Measurements from ENCODE around the gene BMP6. TPM values are rescaled to one million over a fixed set of nuclear protein-coding genes. Genes with fewer than 3 reads are reported as not detected.

BMP6 gene
- total RNA-seq, 1 experiment from 2014 or later, result 1.6 TPM

DNA sequence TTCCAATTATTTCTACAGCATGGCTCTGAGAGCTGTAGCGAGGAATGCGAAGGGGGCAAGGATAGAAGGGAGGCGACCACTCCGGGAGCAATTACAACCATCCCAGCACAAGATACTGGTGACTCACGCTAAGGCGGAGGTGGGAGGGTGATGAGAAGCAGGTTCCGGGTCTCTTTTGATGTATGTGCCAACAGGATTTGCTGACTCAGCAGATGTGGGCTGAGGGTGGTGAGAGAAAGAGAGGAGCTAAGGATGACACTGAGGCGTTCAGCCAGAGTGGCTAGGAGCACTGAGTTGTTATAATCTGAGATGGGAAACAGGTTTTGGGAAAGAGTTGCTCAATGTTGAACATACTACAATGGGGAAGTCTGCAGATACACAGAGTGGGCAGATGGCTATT is 194.0 kb downstream of the BMP6 start:
- Histone ChIP-seq H3K36me3 (ENCODE audit: control insufficient read depth in 1 of 2, insufficient read depth in 2 of 2, low read length in 2 of 2) (no peaks in the 10 kb centered on the region), H3K79me2 (ENCODE audit: insufficient read depth, low read length) (no peaks in the 10 kb centered on the region), H2AFZ (ENCODE audit: low read depth, low read length, poor library complexity, severe bottlenecking) (no peak overlapping the region), H3K4me1 (ENCODE audit: control insufficient read depth in 1 of 2, insufficient read depth in 2 of 2, low read length in 2 of 2) (peaks cover 15 to 20% of the 10 kb centered on the region in 2 experiments), H3K27me3 (ENCODE audit: insufficient read depth, low read length) (peaks cover 13% of the 10 kb centered on the region; the same call in 1 of the 2 replicates), H3K4me2 (ENCODE audit: low read length) (peak overlapping the region; percentile 61), H3K9ac (ENCODE audit: low read length) (no peak overlapping the region), H4K20me1 (ENCODE audit: insufficient read depth) (no peaks in the 10 kb centered on the region), H3K27ac (ENCODE audit: low read depth, low read length) (no peak overlapping the region), H3K9me2 (ENCODE audit: insufficient read depth) (no peaks in the 10 kb centered on the region), H3K9me3 (ENCODE audit: control insufficient read depth in 1 of 2, insufficient read depth in 1 of 2, low read depth in 1 of 2, low read length in 2 of 2) (no peaks in the 10 kb centered on the region), H3K4me3 (replicated peaks in 1 of 2; ENCODE audit: low read depth in 1 of 2, low read length in 2 of 2) (no peak overlapping the region)
- CTCF ChIA-PET, result no interaction called here
- DNase-seq (ENCODE audit: low read depth, low spot score) (peak; percentile 60), ATAC-seq (peak; percentile 77)
- TF ChIP-seq CEBPB (IDR thresholded peaks at IDR 0.05; ENCODE audit: low read depth) (peak; percentile 53; the same call in 1 of the 2 replicates), FOSL1 (IDR thresholded peaks at IDR 0.05; ENCODE audit: low read depth) (peak; percentile 81), SRF (IDR thresholded peaks at IDR 0.05; ENCODE audit: low read depth) (no peak), POLR2AphosphoS5 (IDR thresholded peaks at IDR 0.05; ENCODE audit: low read depth, low read length) (peak; percentile 44; the same call in 1 of the 2 replicates), SP1 (IDR thresholded peaks at IDR 0.05; ENCODE audit: low read depth) (peak; percentile 65), TCF7L2 (IDR thresholded peaks at IDR 0.05; ENCODE audit: borderline replicate concordance, extremely low read depth, insufficient read depth, insufficient read length) (peak; percentile 98), ZFX (IDR thresholded peaks at IDR 0.05) (no peak), JUND (IDR thresholded peaks at IDR 0.05) (peak; percentile 79), EZH2 (IDR thresholded peaks at IDR 0.05) (no peak), SIN3A (IDR thresholded peaks at IDR 0.05; ENCODE audit: low read depth) (no peak), EGR1 (IDR thresholded peaks at IDR 0.05; ENCODE audit: low read depth) (peak; percentile 81), MAX (IDR thresholded peaks at IDR 0.05) (no peak), POLR2A (IDR thresholded peaks at IDR 0.05; ENCODE audit: borderline replicate concordance, extremely low read depth, insufficient read depth, insufficient read length) (no peak)
- TF ChIP-seq, protein P1, sequence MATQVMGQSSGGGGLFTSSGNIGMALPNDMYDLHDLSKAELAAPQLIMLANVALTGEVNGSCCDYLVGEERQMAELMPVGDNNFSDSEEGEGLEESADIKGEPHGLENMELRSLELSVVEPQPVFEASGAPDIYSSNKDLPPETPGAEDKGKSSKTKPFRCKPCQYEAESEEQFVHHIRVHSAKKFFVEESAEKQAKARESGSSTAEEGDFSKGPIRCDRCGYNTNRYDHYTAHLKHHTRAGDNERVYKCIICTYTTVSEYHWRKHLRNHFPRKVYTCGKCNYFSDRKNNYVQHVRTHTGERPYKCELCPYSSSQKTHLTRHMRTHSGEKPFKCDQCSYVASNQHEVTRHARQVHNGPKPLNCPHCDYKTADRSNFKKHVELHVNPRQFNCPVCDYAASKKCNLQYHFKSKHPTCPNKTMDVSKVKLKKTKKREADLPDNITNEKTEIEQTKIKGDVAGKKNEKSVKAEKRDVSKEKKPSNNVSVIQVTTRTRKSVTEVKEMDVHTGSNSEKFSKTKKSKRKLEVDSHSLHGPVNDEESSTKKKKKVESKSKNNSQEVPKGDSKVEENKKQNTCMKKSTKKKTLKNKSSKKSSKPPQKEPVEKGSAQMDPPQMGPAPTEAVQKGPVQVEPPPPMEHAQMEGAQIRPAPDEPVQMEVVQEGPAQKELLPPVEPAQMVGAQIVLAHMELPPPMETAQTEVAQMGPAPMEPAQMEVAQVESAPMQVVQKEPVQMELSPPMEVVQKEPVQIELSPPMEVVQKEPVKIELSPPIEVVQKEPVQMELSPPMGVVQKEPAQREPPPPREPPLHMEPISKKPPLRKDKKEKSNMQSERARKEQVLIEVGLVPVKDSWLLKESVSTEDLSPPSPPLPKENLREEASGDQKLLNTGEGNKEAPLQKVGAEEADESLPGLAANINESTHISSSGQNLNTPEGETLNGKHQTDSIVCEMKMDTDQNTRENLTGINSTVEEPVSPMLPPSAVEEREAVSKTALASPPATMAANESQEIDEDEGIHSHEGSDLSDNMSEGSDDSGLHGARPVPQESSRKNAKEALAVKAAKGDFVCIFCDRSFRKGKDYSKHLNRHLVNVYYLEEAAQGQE (IDR thresholded peaks at IDR 0.05; ENCODE audit: low read depth), result no peak
- RAD21 ChIA-PET (ENCODE audit: low non-redundant PET in 1 of 2, low total read pairs in 2 of 2, uncharacterized antibody in 2 of 2, unreplicated experiment in 2 of 2), result no interaction called here
- no TSS peak for BruUV-seq (replicated peaks)
- POLR2A ChIA-PET, result no interaction called here
- intact Hi-C loops (cut with micrococcal nuclease), result loop anchor here (10.0 kb wide), 1 partner anchor 195 kb away; the partner anchor contains the start of gene BMP6

Data from HCT116 (cell line).